GM23338 (cell line): ENCODE measurements around the gene ZCCHC24. TPM values are rescaled to one million over a fixed set of nuclear protein-coding genes. Genes with fewer than 3 reads are reported as not detected.

Source experiments
- ATAC-seq: fragments of 200-7000 bp; cut with Tn5 transposase; 3 replicates; pipeline ENCODE4 v1.9.1; 2020
- DNase-seq: peaks from one replicate; pipeline ENCODE4 v3.0.0-alpha.2; 2015; ENCODE audit warnings: low spot score
- H2AFZ ChIP-seq: fragments of 200-600 bp; sonication (generic); 2 replicates; pipeline ENCODE4 v1.8.0; 2016; ENCODE audit warnings: antibody characterized with exemption, mild to moderate bottlenecking, moderate library complexity
- H3F3A ChIP-seq: fragments of 200-600 bp; sonication (generic); replicated peaks from 2 replicates; pipeline ENCODE4 v1.8.0; 2017; ENCODE audit warnings: antibody characterized with exemption, mixed run types, low read depth
- H3K27ac ChIP-seq: fragments of 200-600 bp; sonication (generic); 2 replicates; pipeline ENCODE4 v1.6.1; 2016; ENCODE audit warnings: low read depth
- H3K27me3 ChIP-seq: fragments of 200-600 bp; sonication (generic); 2 replicates; pipeline ENCODE4 v1.8.0; 2016; ENCODE audit warnings: mild to moderate bottlenecking, mixed run types, moderate library complexity; ENCODE audit not compliant: insufficient read depth
- H3K36me3 ChIP-seq: fragments of 200-600 bp; sonication (generic); 2 replicates; pipeline ENCODE4 v1.8.0; 2016; ENCODE audit warnings: mild to moderate bottlenecking; ENCODE audit not compliant: insufficient read depth
- H3K4me1 ChIP-seq: fragments of 200-600 bp; sonication (generic); 2 replicates; pipeline ENCODE4 v1.8.0; 2016; ENCODE audit warnings: mild to moderate bottlenecking, moderate library complexity; ENCODE audit not compliant: insufficient read depth
- H3K4me2 ChIP-seq: fragments of 200-600 bp; sonication (generic); 2 replicates; pipeline ENCODE4 v1.7.1; 2017; ENCODE audit warnings: mixed run types
- H3K4me3 ChIP-seq: fragments of 200-600 bp; sonication (generic); 2 replicates; pipeline ENCODE4 v1.6.1; 2016; ENCODE audit warnings: mixed run types
- H3K79me2 ChIP-seq: fragments of 200-600 bp; sonication (generic); replicated peaks from 2 replicates; pipeline ENCODE4 v1.8.0; 2017; ENCODE audit warnings: mild to moderate bottlenecking; ENCODE audit not compliant: insufficient read depth
- H3K9me2 ChIP-seq: fragments of 200-600 bp; sonication (generic); 2 replicates; pipeline ENCODE4 v1.8.0; 2017; ENCODE audit not compliant: insufficient read depth
- H4K20me1 ChIP-seq: fragments of 200-600 bp; sonication (generic); replicated peaks from 2 replicates; pipeline ENCODE4 v1.8.0; 2017; ENCODE audit warnings: mild to moderate bottlenecking; ENCODE audit not compliant: insufficient read depth
- H3K27ac Mint-ChIP-seq: 2 replicates; pipeline ENCODE4 v1.8.0; 2020; ENCODE audit warnings: inconsistent platforms, mild to moderate bottlenecking, moderate library complexity, mixed read lengths
- H3K27me3 Mint-ChIP-seq: 3 replicates; pipeline ENCODE4 v1.8.0; 2022; ENCODE audit warnings: low read depth, mild to moderate bottlenecking, moderate library complexity, mixed read lengths, inconsistent platforms; ENCODE audit not compliant: insufficient read depth, poor library complexity
- H3K36me3 Mint-ChIP-seq: 3 replicates; pipeline ENCODE4 v1.8.0; 2021; ENCODE audit warnings: low read depth, mild to moderate bottlenecking, inconsistent platforms, moderate library complexity, mixed read lengths
- H3K4me1 Mint-ChIP-seq: 3 replicates; pipeline ENCODE4 v1.8.0; 2020; ENCODE audit warnings: mild to moderate bottlenecking, inconsistent platforms, mixed read lengths
- H3K4me3 Mint-ChIP-seq: 3 replicates; pipeline ENCODE4 v1.8.0; 2021; ENCODE audit warnings: moderate library complexity, mild to moderate bottlenecking, inconsistent platforms, mixed read lengths
- H3K9me3 Mint-ChIP-seq: 3 replicates; pipeline ENCODE4 v1.8.0; 2020; ENCODE audit warnings: moderate library complexity, mild to moderate bottlenecking, inconsistent platforms, mixed read lengths
- CREB1 ChIP-seq: fragments of 250-450 bp; sonication (Bioruptor Pico); IDR thresholded peaks from 2 replicates; pipeline ENCODE4 v1.5.0; 2020; ENCODE audit warnings: low read depth, mild to moderate bottlenecking, moderate library complexity
- CTCF ChIP-seq, 2 experiments: fragments of 200-600 bp in 1 of 2; sonication (generic) in 1 of 2; conservative IDR thresholded peaks; 2 replicates each; pipeline versions ENCODE4 v1.5.1 to v1.6.1; 2016 to 2017; ENCODE audit warnings: antibody characterized with exemption in 2 of 2, low read depth in 2 of 2, mild to moderate bottlenecking in 2 of 2, moderate library complexity in 1 of 2
- ETS1 ChIP-seq: IDR thresholded peaks from 2 replicates; pipeline ENCODE4 v1.6.1; 2016; ENCODE audit warnings: antibody characterized with exemption
- EZH2 ChIP-seq: fragments of 200-600 bp; sonication (generic); IDR thresholded peaks from one replicate; pipeline ENCODE4 v1.8.0; 2017; ENCODE audit warnings: antibody characterized with exemption, mild to moderate bottlenecking, low read depth; ENCODE audit not compliant: unreplicated experiment
- EZH2phosphoT487 ChIP-seq: fragments of 200-600 bp; sonication (generic); IDR thresholded peaks from one replicate; pipeline ENCODE4 v1.8.1; 2018; ENCODE audit warnings: antibody characterized with exemption; ENCODE audit not compliant: unreplicated experiment
- JUNB ChIP-seq: IDR thresholded peaks from one replicate; pipeline ENCODE4 v1.6.1; 2016; ENCODE audit warnings: antibody characterized with exemption; ENCODE audit not compliant: unreplicated experiment
- NANOG ChIP-seq: IDR thresholded peaks from 2 replicates; pipeline ENCODE4 v1.6.1; 2016; ENCODE audit warnings: antibody characterized with exemption, borderline replicate concordance
- POLR2AphosphoS5 ChIP-seq: IDR thresholded peaks from 2 replicates; pipeline ENCODE4 v1.6.1; 2016; ENCODE audit warnings: antibody characterized with exemption, low read depth
- REST ChIP-seq: IDR thresholded peaks from one replicate; pipeline ENCODE4 v1.6.1; 2018; ENCODE audit warnings: antibody characterized with exemption; ENCODE audit not compliant: unreplicated experiment
- STAT1 ChIP-seq: IDR thresholded peaks from one replicate; pipeline ENCODE4 v1.6.1; 2016; ENCODE audit warnings: antibody characterized with exemption; ENCODE audit not compliant: unreplicated experiment
- ZNF114 ChIP-seq: fragments of 250-450 bp; sonication (Bioruptor Pico); IDR thresholded peaks from 2 replicates; pipeline ENCODE4 v1.5.0; 2020; ENCODE audit warnings: mild to moderate bottlenecking, moderate library complexity
- ZNF331 ChIP-seq: fragments of 250-450 bp; sonication (Bioruptor Pico); IDR thresholded peaks from 2 replicates; pipeline ENCODE4 v1.5.0; 2020; ENCODE audit warnings: low read depth, mild to moderate bottlenecking, moderate library complexity
- ZNF462 ChIP-seq: fragments of 250-450 bp; sonication (Bioruptor Pico); IDR thresholded peaks from 2 replicates; pipeline ENCODE4 v1.5.0; 2020; ENCODE audit warnings: mild to moderate bottlenecking, moderate library complexity
- polyA plus RNA-seq: library from polyadenylated mRNA; unstranded; fragments of >200 nt; fragmentation: Nextera tagmentation; extraction: Ambion mirVana; gene quantifications from 2 replicates; pipeline ENCODE4 v1.2.1, GENCODE V29; 2016
- total RNA-seq: library from RNA; depleted of rRNA; stranded (reverse); fragments of >200 nt; shearing (Covaris generic); gene quantifications from 2 replicates; pipeline ENCODE4 v1.2.3, GENCODE V29; 2014

Gene ZCCHC24
- total and polyA plus RNA-seq, 2 experiments from 2014 or later = 2.0 to 10.1 TPM

GRCh38 chr10:79380946-79381721, 64.3 kb downstream of the ZCCHC24 start:
- Mint-ChIP-seq H3K36me3 (no peaks in the 10 kb centered on the region), H3K27me3 (peaks cover 9% of the 10 kb centered on the region), H3K27ac (no peak overlapping the region), H3K4me1 (peaks cover 3% of the 10 kb centered on the region; the same call in 2 of the 3 replicates), H3K9me3 (no peaks in the 10 kb centered on the region; the same call in 2 of the 3 replicates), H3K4me3 (no peak overlapping the region)
- H3K4me1 ChIP-seq = no peaks in the 10 kb centered on the region
- H3K36me3 ChIP-seq = no peaks in the 10 kb centered on the region
- DNase-seq = no peak
- no peaks in the 10 kb centered on the region for H3K9me2 ChIP-seq
- H3K27me3 ChIP-seq = no peaks in the 10 kb centered on the region
- H3K27ac ChIP-seq = no peak overlapping the region
- H3K4me2 ChIP-seq = no peak overlapping the region
- TF ChIP-seq ZNF331 (no peak), ZNF114 (CRISPR knock-in tag) (no peak), REST (no peak), ZNF462 (CRISPR knock-in tag) (no peak), CTCF (conservative IDR thresholded peaks at IDR 0.05; ENCODE audit: low read depth in 2 of 2) (no peak), ETS1 (no peak), STAT1 (no peak), EZH2phosphoT487 (no peak), POLR2AphosphoS5 (no peak), NANOG (no peak), JUNB (no peak), EZH2 (no peak), CREB1 (no peak)
- no peaks in the 10 kb centered on the region for H4K20me1 ChIP-seq
- ATAC-seq = no peak
- no peaks in the 10 kb centered on the region; the same call in 1 of the 2 replicates for H3F3A ChIP-seq
- no peak overlapping the region for H2AFZ ChIP-seq
- no peaks in the 10 kb centered on the region for H3K79me2 ChIP-seq
- no peak overlapping the region for H3K4me3 ChIP-seq
